ENCODE results near the gene KCNA3. TPM values are rescaled to one million over a fixed set of nuclear protein-coding genes. Genes with fewer than 3 reads are reported as not detected.

KCNA3 gene
- total RNA-seq, 1 experiment from 2014 or later: 1.2 TPM

DNA sequence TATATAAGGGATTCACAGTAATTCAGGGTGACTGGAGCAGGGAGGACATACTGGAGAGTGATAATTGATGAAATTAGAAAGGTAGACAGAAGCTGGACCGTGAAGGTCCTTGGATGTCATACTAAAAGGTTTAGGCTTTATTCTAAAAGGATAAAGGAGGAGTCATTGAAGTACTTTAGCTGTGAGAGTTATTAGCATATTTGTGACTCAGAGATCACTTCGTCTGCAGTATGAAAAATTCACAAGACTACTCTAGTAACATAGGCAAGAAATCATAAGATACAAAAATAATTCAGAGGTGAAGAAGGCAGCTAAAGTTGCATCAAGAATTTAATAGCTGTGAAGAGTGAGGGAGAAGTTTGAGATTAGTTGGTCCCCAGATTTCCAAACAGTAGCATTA lies 26.3 kb downstream of the KCNA3 start:
- Mint-ChIP-seq H3K9me3 (no peaks in the 10 kb centered on the region), H3K4me3 (no peak overlapping the region), H3K4me1 (peaks cover 5% of the 10 kb centered on the region), H3K27ac (no peak overlapping the region), H3K36me3 (no peaks in the 10 kb centered on the region), H3K27me3 (ENCODE audit: low read depth) (peaks cover 4% of the 10 kb centered on the region; the same call in 1 of the 2 replicates)
- CTCF ChIA-PET: interaction anchor here (0.6 to 1.8 kb wide), 2 partner anchors 29 to 181 kb away, joined by 3 to 7 read pairs; no protein-coding TSS in a partner anchor
- ATAC-seq (no peak), DNase-seq (ENCODE audit: low spot score) (no peak)
- TF ChIP-seq, protein P1, sequence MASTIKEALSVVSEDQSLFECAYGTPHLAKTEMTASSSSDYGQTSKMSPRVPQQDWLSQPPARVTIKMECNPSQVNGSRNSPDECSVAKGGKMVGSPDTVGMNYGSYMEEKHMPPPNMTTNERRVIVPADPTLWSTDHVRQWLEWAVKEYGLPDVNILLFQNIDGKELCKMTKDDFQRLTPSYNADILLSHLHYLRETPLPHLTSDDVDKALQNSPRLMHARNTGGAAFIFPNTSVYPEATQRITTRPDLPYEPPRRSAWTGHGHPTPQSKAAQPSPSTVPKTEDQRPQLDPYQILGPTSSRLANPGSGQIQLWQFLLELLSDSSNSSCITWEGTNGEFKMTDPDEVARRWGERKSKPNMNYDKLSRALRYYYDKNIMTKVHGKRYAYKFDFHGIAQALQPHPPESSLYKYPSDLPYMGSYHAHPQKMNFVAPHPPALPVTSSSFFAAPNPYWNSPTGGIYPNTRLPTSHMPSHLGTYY (CRISPR knock-in tag; IDR thresholded peaks at IDR 0.05): no peak
- no peak for TF ChIP-seq ESRRA (CRISPR knock-in tag; IDR thresholded peaks at IDR 0.05; ENCODE audit: borderline replicate concordance)
- no peak for TF ChIP-seq NFATC4 (CRISPR knock-in tag; IDR thresholded peaks at IDR 0.05)
- no peak for TF ChIP-seq ZNF396 (CRISPR knock-in tag; IDR thresholded peaks at IDR 0.05; ENCODE audit: borderline replicate concordance)
- no peak for TF ChIP-seq SP1 (CRISPR knock-in tag; conservative IDR thresholded peaks at IDR 0.05)
- TF ChIP-seq CBFB (CRISPR knock-in tag; IDR thresholded peaks at IDR 0.05; ENCODE audit: low read depth): no peak
- TF ChIP-seq, protein P2, sequence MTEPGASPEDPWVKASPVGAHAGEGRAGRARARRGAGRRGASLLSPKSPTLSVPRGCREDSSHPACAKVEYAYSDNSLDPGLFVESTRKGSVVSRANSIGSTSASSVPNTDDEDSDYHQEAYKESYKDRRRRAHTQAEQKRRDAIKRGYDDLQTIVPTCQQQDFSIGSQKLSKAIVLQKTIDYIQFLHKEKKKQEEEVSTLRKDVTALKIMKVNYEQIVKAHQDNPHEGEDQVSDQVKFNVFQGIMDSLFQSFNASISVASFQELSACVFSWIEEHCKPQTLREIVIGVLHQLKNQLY (CRISPR knock-in tag; IDR thresholded peaks at IDR 0.05): no peak
- no peak for TF ChIP-seq ZMAT4 (CRISPR knock-in tag; IDR thresholded peaks at IDR 0.05)
- no peak for TF ChIP-seq NR2C2 (CRISPR knock-in tag; IDR thresholded peaks at IDR 0.05)
- TF ChIP-seq GRHL2 (CRISPR knock-in tag; IDR thresholded peaks at IDR 0.05; ENCODE audit: insufficient replicate concordance, severe bottlenecking): no peak
- TF ChIP-seq PREB (CRISPR knock-in tag; IDR thresholded peaks at IDR 0.05; ENCODE audit: borderline replicate concordance): no peak
- no peak for TF ChIP-seq ZNF121 (CRISPR knock-in tag; IDR thresholded peaks at IDR 0.05)
- TF ChIP-seq PRRX2 (CRISPR knock-in tag; IDR thresholded peaks at IDR 0.05): no peak
- no peak for TF ChIP-seq FOXJ3 (CRISPR knock-in tag; IDR thresholded peaks at IDR 0.05; ENCODE audit: borderline replicate concordance)
- TF ChIP-seq CDX4 (CRISPR knock-in tag; IDR thresholded peaks at IDR 0.05; ENCODE audit: borderline replicate concordance): no peak
- TF ChIP-seq, protein P3, sequence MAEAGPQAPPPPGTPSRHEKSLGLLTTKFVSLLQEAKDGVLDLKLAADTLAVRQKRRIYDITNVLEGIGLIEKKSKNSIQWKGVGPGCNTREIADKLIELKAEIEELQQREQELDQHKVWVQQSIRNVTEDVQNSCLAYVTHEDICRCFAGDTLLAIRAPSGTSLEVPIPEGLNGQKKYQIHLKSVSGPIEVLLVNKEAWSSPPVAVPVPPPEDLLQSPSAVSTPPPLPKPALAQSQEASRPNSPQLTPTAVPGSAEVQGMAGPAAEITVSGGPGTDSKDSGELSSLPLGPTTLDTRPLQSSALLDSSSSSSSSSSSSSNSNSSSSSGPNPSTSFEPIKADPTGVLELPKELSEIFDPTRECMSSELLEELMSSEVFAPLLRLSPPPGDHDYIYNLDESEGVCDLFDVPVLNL (CRISPR knock-in tag; IDR thresholded peaks at IDR 0.05; ENCODE audit: borderline replicate concordance, low read depth): no peak
- TF ChIP-seq NR3C1 (CRISPR knock-in tag; conservative IDR thresholded peaks at IDR 0.05; ENCODE audit: low read depth): no peak
- no peak for TF ChIP-seq FOXK1 (CRISPR knock-in tag; IDR thresholded peaks at IDR 0.05)
- no peak for TF ChIP-seq USF2 (CRISPR knock-in tag; IDR thresholded peaks at IDR 0.05)
- no peak for TF ChIP-seq GABPB1 (CRISPR knock-in tag; IDR thresholded peaks at IDR 0.05)
- POLR2A ChIA-PET: no interaction called here
